SK-N-SH (cell line): Measurements from ENCODE around the gene HLF.

Experiments
- POLR2AphosphoS5 ChIP-seq: IDR thresholded peaks from 2 replicates; pipeline ENCODE4 v1.6.1; 2012; ENCODE audit warnings: low read depth, low read length
- RAD21 ChIP-seq: IDR thresholded peaks from 2 replicates; pipeline ENCODE4 v1.6.1; 2012; ENCODE audit warnings: mild to moderate bottlenecking, low read length
- RFX5 ChIP-seq: IDR thresholded peaks from 2 replicates; pipeline ENCODE4 v1.6.1; 2012; ENCODE audit warnings: mild to moderate bottlenecking, improper control_type of control experiment, low read length
- USF2 ChIP-seq: fragments of 150-350 bp; IDR thresholded peaks from 2 replicates; pipeline ENCODE4 v1.6.1; 2017; ENCODE audit warnings: antibody characterized with exemption, low read length, low read depth, borderline replicate concordance

- no peak for TF ChIP-seq POLR2AphosphoS5
- no peak for TF ChIP-seq RAD21
- TF ChIP-seq RFX5: no peak
- no peak for TF ChIP-seq USF2
Measured at GRCh38 chr17:55325406-55325805, 60.6 kb downstream of the HLF start.
